IgD-negative memory B cell (primary cell): Measurements from ENCODE around the gene WNK1. TPM values are rescaled to one million over a fixed set of nuclear protein-coding genes. Genes with fewer than 3 reads are reported as not detected.
A peak's percentile ranks its signal among the peaks of the same experiment; 100 is the strongest.

Experiments used
- H3K27ac Mint-ChIP-seq, 3 donors: one replicate each; pipeline ENCODE4 v1.8.0; 2020 to 2022; ENCODE audit warnings: mild to moderate bottlenecking in 3 of 3, mixed read lengths in 3 of 3, moderate library complexity in 1 of 3
- H3K27me3 Mint-ChIP-seq: one replicate; pipeline ENCODE4 v1.8.0; 2021; ENCODE audit warnings: mixed read lengths
- H3K36me3 Mint-ChIP-seq: one replicate; pipeline ENCODE4 v1.8.0; 2020; ENCODE audit warnings: mild to moderate bottlenecking, mixed read lengths
- H3K4me1 Mint-ChIP-seq, 3 donors: one replicate each; pipeline ENCODE4 v1.8.0; 2020 to 2022; ENCODE audit warnings: mixed read lengths in 3 of 3, mild to moderate bottlenecking in 1 of 3
- H3K4me3 Mint-ChIP-seq, 4 donors: one replicate each; pipeline ENCODE4 v1.8.0; 2020 to 2022; ENCODE audit warnings: mild to moderate bottlenecking in 4 of 4, mixed read lengths in 4 of 4, moderate library complexity in 3 of 4
- H3K9me3 Mint-ChIP-seq, 3 donors: one replicate each; pipeline ENCODE4 v1.8.0; 2020 to 2021; ENCODE audit warnings: mixed read lengths in 3 of 3, mild to moderate bottlenecking in 1 of 3
- polyA plus RNA-seq: library from polyadenylated mRNA; unstranded; fragments of 300-500 nt; fragmentation: Illumina TruSeq; gene quantifications from one replicate; pipeline ENCODE4 v1.2.3, GENCODE V29; 2021

The WNK1 gene
- polyA plus RNA-seq, 1 donor from 2014 or later, result 47.0 TPM

DNA sequence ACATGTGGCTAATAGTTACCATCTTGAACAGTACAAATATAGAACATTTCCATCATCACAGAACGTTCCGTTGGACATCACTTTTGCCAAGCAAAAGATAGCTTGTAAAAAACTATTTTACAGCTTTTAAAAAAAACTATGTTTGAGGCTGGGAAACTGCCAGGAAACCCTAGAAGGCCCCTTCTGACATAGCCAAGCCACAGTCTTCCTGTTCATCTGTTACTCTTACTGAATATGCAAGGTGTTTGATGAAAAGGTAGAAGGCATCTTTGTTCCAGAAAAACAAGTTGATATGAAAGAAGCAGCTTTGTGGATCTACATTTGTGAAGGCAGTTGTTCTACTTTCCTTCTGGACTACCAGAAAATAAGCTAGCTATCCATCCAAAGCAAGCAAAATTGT lies 23.6 kb upstream of the WNK1 start:
- H3K27me3 Mint-ChIP-seq, result no peaks in the 10 kb centered on the region
- H3K9me3 Mint-ChIP-seq, result peaks cover 0 to 8% (median 2%) of the 10 kb centered on the region in 3 donors
- H3K4me3 Mint-ChIP-seq, result no peak overlapping the region
- no peak overlapping the region for H3K27ac Mint-ChIP-seq
- no peaks in the 10 kb centered on the region for H3K36me3 Mint-ChIP-seq
- H3K4me1 Mint-ChIP-seq, result peaks cover 7 to 13% (median 8%) of the 10 kb centered on the region in 3 donors

DNA sequence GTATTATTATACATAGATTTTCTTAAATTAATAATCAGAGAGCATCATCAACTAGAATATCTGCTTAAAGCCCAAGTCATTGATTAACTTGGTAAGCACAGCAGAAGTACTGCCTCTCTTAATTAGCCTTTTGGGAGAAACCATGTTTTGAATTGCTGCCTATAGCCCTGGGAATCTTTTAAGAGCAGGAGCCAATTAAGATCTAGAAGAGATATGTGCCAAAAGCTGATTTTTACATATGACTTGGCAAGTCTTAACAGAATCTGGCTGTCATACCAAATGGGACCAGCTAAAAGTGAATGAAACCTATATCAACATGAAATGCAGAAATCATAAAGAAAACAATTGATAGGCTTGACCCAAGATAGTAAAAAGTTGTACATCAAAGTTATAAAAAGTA lies 23.2 kb upstream of the WNK1 start:
- no peak overlapping the region for H3K4me3 Mint-ChIP-seq
- H3K4me1 Mint-ChIP-seq, result peaks cover 4 to 10% (median 4%) of the 10 kb centered on the region in 3 donors
- H3K27me3 Mint-ChIP-seq, result no peaks in the 10 kb centered on the region
- H3K27ac Mint-ChIP-seq, result no peak overlapping the region
- no peaks in the 10 kb centered on the region for H3K36me3 Mint-ChIP-seq
- peaks cover 0 to 8% (median 2%) of the 10 kb centered on the region in 3 donors for H3K9me3 Mint-ChIP-seq

DNA sequence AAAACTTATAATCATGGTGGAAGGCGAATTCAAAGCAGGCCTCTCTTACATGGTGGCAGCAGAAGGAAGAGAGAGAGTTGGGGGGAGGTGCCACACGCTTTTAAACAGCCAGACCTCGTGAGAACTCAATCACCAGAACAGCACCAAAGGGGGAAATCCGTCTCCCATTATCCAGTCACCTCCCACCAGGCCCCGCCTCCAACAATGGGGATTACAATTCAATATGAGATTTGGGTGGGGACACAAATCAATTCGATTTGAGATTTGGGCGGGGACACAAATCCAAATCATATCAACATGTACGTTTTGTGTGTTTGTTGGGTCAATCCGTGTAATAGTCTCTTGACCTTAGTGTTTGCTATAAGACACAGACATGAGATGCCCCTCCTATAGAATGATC lies 21.8 kb upstream of the WNK1 start:
- Mint-ChIP-seq H3K36me3 (no peaks in the 10 kb centered on the region), H3K27me3 (no peaks in the 10 kb centered on the region), H3K27ac (no peak overlapping the region), H3K4me3 (no peak overlapping the region), H3K4me1 (peaks cover 0 to 6% (median 0%) of the 10 kb centered on the region in 3 donors), H3K9me3 (peaks cover 0 to 8% (median 2%) of the 10 kb centered on the region in 3 donors)

DNA sequence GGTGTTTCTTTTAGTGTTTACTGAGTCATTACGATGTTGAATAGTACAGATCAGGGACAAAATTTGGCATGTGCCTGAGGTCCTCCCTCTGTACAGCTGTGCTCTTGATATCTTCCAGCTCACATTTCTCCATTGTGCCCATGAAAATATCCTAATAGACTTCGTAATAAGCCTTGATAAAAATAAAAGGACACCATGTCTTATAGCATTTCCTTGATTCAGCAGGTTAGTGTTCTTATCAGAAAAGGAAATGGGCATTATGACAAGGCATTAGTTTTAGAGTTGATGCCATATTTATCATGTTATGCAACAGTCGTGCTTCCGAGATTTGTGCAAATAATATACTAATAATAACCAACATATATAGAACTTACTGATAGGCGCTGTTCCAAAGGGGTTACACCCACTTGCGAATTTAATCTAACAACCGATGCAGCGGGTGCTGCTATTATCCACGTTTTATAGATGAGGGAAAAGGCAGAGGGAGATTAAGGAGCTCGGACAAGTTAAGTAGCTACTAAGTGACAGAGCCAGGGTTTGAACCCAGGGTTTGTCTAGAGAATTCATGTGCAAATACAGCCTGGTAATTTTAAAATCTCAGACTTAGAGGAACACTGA lies 15.1 kb upstream of the WNK1 start:
- H3K4me3 Mint-ChIP-seq, result no peak overlapping the region
- no peaks in the 10 kb centered on the region for H3K27me3 Mint-ChIP-seq
- H3K9me3 Mint-ChIP-seq, result no peaks in the 10 kb centered on the region
- H3K27ac Mint-ChIP-seq, result no peak overlapping the region
- H3K36me3 Mint-ChIP-seq, result no peaks in the 10 kb centered on the region
- H3K4me1 Mint-ChIP-seq, result no peaks in the 10 kb centered on the region

DNA sequence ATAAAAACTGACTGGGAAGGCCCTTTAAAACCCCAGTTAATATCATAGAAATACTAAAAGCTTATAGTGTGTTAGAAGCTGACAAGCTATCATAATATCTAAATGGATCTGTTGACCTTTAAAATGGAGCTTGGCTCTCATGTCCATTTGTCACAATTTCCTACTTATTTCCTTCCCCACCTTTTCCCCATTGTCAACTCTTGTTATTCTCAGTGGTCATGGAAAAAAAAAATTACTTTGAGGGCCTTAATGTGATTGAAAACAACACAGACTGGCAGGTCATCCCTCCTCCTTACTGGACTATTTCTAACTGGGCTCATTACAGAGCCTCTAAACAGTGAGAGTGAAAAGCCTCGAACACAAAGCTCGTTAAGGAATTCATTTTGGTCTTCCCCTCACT lies 13.7 kb upstream of the WNK1 start:
- Mint-ChIP-seq H3K9me3 (no peaks in the 10 kb centered on the region), H3K27ac (no peak overlapping the region), H3K4me1 (peaks cover 3 to 5% (median 4%) of the 10 kb centered on the region in 3 donors), H3K27me3 (no peaks in the 10 kb centered on the region), H3K36me3 (no peaks in the 10 kb centered on the region), H3K4me3 (no peak overlapping the region)

DNA sequence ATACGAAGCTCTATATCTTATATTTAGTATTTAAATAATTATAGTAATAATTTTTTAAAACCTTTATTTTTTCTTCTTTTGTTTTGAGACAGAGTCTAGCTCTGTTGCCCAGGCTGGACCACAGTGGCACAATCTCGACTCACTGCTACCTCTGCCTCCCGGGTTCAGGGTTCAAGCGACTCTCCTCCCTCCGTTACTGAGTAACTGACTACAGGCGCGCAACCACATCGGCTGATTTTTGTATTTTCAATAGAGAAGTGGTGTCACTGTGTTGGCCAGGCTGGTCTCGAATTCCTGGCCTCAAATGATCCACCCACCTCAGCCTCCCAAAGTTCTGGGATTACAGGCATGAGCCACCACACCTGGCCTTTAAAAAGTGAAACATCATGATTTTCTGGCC lies 13.0 kb upstream of the WNK1 start:
- Mint-ChIP-seq H3K4me1 (peaks cover 9 to 10% (median 9%) of the 10 kb centered on the region in 3 donors), H3K36me3 (no peaks in the 10 kb centered on the region), H3K27me3 (no peaks in the 10 kb centered on the region), H3K27ac (no peak overlapping the region), H3K9me3 (no peaks in the 10 kb centered on the region), H3K4me3 (no peak overlapping the region)

DNA sequence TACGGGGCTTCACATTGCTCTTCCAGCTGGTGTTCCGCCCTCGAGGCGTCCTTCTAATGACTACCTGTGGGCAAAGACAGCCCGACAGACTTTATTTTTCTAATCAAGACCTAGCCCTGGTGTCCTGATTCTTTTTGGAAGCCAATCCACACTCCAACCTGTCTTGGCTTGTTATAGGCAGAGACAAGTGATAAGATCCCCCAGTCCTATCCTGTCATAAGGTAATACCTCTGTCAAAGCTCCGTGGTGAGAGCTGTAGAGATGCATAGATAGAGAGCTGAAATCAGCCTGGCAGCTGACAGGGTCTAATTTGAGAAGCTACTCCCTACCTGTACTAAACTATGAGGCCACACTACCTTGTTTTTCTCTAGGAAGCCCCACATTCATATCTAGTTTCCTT lies 11.5 kb upstream of the WNK1 start:
- H3K4me1 Mint-ChIP-seq, result peaks cover 9 to 10% (median 10%) of the 10 kb centered on the region in 3 donors
- H3K27me3 Mint-ChIP-seq, result no peaks in the 10 kb centered on the region
- no peaks in the 10 kb centered on the region for H3K9me3 Mint-ChIP-seq
- H3K4me3 Mint-ChIP-seq, result no peak overlapping the region
- H3K36me3 Mint-ChIP-seq, result no peaks in the 10 kb centered on the region
- no peak overlapping the region for H3K27ac Mint-ChIP-seq

DNA sequence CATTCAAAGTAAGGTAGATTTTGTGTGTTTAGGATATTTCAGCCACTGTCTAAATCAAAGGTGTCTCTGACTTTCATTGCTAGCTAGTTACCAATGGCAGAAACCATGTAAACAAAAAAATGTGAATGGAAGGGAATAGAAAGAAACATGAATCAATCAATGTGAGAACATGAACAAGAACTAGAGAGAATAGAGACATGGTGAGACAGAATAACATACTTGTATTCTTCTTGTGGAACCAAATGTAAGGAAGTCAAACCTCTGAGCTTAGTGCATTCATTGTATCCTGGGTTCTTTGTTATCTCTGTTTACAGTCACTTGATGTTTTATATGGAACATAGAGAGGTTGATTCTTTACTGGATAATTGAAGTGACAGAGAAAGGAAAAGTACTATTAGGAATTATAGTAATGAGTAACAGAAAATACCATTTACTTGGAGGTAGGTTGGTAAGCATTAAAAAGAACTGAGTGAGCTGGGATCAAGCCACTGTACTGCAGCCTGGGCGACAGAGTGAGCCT lies 2.6 kb upstream of the WNK1 start:
- no peaks in the 10 kb centered on the region for H3K36me3 Mint-ChIP-seq
- peak overlapping the region in 2 of 3 donors; percentile 71 to 88 for H3K27ac Mint-ChIP-seq
- H3K4me3 Mint-ChIP-seq, result peak overlapping the region; percentile 31 to 81 (median 60)
- no peaks in the 10 kb centered on the region for H3K27me3 Mint-ChIP-seq
- no peaks in the 10 kb centered on the region for H3K9me3 Mint-ChIP-seq
- H3K4me1 Mint-ChIP-seq, result peaks cover 8 to 13% (median 9%) of the 10 kb centered on the region in 3 donors

DNA sequence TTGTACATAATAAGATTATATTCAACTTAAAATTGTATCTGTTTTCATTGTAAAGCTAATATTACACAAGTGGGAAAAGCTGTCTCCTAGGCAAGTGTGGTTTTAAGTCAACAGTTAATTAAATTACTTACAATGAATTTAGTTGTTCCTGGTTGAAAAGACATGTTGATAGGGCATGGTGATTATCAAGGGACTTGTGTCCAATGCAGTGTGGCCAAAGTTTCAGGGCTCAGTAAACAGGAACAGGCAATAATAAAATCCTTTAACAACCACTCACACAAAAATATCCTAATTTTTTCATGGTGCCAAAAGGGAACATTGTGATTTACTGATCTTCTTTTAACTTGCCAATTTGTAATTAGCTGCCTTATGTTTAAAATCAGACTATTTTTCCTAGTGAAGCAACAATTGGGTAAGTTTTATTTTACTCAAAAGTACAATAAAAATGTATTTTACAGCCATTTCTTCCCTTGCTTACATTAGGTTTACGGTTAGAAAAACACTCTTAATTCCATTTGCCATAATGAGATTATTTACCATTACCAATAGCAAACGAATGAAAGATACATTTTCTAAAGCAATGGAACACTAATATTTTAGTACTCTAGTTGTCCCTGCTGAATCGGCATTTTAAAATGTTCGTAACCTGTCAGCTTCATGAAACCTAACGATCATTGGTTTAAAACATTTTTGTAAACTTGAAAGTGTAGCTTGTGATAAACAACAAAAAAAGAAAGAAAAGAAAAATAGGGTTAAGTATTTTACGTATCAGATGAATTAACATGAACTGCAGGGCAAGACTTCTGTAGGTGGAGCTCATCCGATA lies 1.8 kb upstream of the WNK1 start:
- Mint-ChIP-seq H3K36me3 (no peaks in the 10 kb centered on the region), H3K4me1 (peaks cover 7 to 18% (median 14%) of the 10 kb centered on the region in 3 donors), H3K9me3 (no peaks in the 10 kb centered on the region), H3K27me3 (no peaks in the 10 kb centered on the region), H3K27ac (peak overlapping the region in 1 of 3 donors; percentile 71), H3K4me3 (peak overlapping the region in 1 of 4 donors; percentile 81)

DNA sequence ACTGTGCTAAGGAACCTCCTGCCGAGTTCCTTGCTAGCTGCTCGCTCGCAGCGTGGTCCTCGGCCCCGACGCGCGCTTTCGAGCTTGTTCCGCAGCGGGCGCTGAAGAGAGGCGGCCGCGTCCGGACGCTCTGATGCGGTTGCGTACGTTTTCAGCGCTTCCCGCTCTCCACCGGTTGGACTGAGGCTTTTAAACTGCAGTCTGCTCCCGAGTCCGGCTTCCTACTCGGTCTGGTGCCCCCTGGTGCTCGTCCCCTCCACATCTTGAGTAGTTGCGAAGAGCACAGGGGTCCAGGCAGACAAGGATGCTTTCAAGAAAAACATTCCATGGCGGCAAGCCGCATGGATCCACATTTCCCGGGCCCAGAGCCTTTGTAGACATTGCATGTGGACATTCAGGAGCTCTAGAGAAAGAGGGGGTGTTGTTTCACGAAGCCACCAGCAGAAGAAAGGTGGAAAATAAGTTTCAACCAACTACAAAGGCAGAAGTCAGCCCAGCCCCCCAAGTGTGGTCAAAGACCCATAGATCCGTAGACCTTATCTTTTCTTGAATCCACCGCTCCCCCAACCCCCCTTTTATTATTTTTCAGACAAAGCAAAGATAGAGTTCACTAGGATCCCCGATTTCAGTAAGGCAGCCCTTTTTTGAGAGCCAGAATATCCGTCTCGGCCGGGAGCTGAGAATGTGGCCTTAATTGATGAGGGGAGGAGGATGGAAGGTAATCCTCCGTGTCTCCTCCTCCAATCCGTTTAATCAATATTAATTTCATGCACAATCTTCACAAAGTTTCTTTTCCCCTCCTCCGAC lies 984 bp upstream of the WNK1 start:
- H3K27me3 Mint-ChIP-seq, result no peaks in the 10 kb centered on the region
- H3K4me1 Mint-ChIP-seq, result peaks cover 9 to 26% (median 15%) of the 10 kb centered on the region in 3 donors
- no peak overlapping the region for H3K4me3 Mint-ChIP-seq
- no peaks in the 10 kb centered on the region for H3K9me3 Mint-ChIP-seq
- no peak overlapping the region for H3K27ac Mint-ChIP-seq
- H3K36me3 Mint-ChIP-seq, result no peaks in the 10 kb centered on the region

DNA sequence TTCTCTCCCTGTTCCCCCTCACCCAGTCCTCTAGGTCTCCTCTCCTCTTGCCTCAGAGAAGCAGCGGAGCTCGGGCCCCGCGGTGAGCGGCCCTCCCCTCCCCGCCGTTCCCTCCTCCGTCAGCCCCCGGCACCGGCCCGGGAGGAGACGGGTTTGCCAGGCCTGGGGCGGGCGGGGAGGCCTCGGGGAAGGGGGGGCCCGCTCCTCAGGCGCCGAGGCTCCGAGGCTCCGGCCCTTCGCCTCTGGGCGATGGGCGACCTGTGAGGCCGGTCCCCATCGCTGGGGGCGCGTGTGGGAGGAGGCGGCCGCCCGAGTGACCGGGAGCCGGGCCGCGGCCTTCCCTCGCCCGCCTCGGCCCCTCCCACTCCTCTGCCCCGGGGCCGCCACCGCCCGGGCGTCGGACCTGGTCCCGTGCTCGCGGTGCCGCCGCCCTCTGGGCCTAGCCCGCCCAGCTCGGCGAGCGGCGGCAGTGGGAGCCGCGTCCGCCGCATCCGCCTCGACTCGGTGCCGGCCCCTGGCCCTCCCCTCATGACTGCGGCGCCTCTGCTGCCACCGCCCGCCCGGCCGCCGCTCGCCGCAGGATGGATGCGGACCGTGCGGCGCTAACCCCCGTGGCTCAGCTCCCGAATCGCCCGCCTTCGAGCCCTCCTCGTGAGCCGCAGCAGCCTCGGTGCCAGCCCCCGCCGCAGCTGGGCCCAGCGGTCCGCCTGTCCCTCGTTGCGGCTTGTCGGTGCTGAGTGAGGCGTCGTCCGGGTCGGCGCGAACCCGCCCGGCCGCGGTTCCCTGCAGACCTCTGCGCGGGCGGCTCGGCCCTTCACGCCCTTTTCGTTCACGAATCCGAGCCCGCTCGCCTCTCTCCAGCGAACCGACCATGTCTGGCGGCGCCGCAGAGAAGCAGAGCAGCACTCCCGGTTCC lies 574 bp downstream of the WNK1 start:
- H3K9me3 Mint-ChIP-seq, result no peaks in the 10 kb centered on the region
- H3K4me1 Mint-ChIP-seq, result peaks cover 16 to 33% (median 21%) of the 10 kb centered on the region in 3 donors
- H3K27me3 Mint-ChIP-seq, result no peaks in the 10 kb centered on the region
- H3K36me3 Mint-ChIP-seq, result no peaks in the 10 kb centered on the region
- H3K4me3 Mint-ChIP-seq, result peak overlapping the region; percentile 90 to 99 (median 96)
- H3K27ac Mint-ChIP-seq, result peak overlapping the region; percentile 85 to 95 (median 93)

DNA sequence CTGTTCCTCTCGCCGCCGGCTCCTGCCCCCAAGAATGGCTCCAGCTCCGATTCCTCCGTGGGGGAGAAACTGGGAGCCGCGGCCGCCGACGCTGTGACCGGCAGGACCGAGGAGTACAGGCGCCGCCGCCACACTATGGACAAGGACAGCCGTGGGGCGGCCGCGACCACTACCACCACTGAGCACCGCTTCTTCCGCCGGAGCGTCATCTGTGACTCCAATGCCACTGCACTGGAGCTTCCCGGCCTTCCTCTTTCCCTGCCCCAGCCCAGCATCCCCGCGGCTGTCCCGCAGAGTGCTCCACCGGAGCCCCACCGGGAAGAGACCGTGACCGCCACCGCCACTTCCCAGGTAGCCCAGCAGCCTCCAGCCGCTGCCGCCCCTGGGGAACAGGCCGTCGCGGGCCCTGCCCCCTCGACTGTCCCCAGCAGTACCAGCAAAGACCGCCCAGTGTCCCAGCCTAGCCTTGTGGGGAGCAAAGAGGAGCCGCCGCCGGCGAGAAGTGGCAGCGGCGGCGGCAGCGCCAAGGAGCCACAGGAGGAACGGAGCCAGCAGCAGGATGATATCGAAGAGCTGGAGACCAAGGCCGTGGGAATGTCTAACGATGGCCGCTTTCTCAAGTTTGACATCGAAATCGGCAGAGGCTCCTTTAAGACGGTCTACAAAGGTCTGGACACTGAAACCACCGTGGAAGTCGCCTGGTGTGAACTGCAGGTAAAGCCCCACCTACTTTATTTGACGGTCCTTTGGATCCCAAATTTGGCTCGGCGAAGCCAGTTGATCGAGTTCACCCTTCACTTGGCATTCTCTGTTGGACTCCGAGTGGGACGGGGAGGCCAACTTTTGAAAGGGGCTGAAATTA lies 1.5 kb downstream of the WNK1 start:
- Mint-ChIP-seq H3K4me3 (peak overlapping the region; percentile 90 to 99 (median 96)), H3K36me3 (no peaks in the 10 kb centered on the region), H3K4me1 (peaks cover 17 to 38% (median 21%) of the 10 kb centered on the region in 3 donors), H3K27me3 (no peaks in the 10 kb centered on the region), H3K9me3 (no peaks in the 10 kb centered on the region), H3K27ac (peak overlapping the region; percentile 85 to 94 (median 93))

DNA sequence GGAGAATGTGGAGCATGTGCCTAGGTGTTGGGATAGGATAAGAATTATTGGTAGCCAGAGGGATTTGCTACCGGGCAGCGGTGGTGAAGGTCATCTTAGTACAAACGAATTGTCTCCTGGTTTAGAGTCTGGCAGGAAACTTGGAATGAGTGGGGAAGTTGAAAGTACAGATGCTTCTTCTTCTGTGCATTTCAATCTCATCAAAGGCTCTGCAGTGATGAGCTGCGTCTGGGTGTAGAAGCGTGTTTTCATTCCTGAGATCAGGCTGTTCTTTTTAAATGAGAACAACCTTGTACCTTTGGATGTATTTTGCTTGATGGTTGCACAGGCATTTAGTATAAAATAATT lies 2.1 kb downstream of the WNK1 start:
- peaks cover 16 to 38% (median 20%) of the 10 kb centered on the region in 3 donors for H3K4me1 Mint-ChIP-seq
- H3K4me3 Mint-ChIP-seq, result peak overlapping the region; percentile 90 to 99 (median 96)
- H3K9me3 Mint-ChIP-seq, result no peaks in the 10 kb centered on the region
- no peaks in the 10 kb centered on the region for H3K27me3 Mint-ChIP-seq
- no peaks in the 10 kb centered on the region for H3K36me3 Mint-ChIP-seq
- peak overlapping the region; percentile 85 to 94 (median 91) for H3K27ac Mint-ChIP-seq
